ENCODE results near the gene LTBP1.

Gene LTBP1

GRCh38 chr2:33288011-33288410 lies 341.3 kb downstream of the LTBP1 start:
- no peak for TF ChIP-seq CTCF (IDR thresholded peaks at IDR 0.05; ENCODE audit: borderline replicate concordance, insufficient read depth, low read depth, low read length)
- no peak overlapping the region for H3K4me3 ChIP-seq (ENCODE audit: low read depth, low read length)

- H3K4me3 ChIP-seq (ENCODE audit: low read depth, low read length), result no peak overlapping the region
- TF ChIP-seq CTCF (IDR thresholded peaks at IDR 0.05; ENCODE audit: borderline replicate concordance, insufficient read depth, low read depth, low read length), result no peak
Observed at GRCh38 chr2:33289961-33290360, 343.2 kb downstream of the LTBP1 start.

- H3K4me3 ChIP-seq (ENCODE audit: low read depth, low read length), result no peak overlapping the region
- no peak for TF ChIP-seq CTCF (IDR thresholded peaks at IDR 0.05; ENCODE audit: borderline replicate concordance, insufficient read depth, low read depth, low read length)
Observed at GRCh38 chr2:33291278-33292013, 344.7 kb downstream of the LTBP1 start.

- TF ChIP-seq CTCF (IDR thresholded peaks at IDR 0.05; ENCODE audit: borderline replicate concordance, insufficient read depth, low read depth, low read length), result no peak
- H3K4me3 ChIP-seq (ENCODE audit: low read depth, low read length), result no peak overlapping the region
Observed at GRCh38 chr2:33292063-33292462, 345.3 kb downstream of the LTBP1 start.

GRCh38 chr2:33292981-33293595 lies 346.3 kb downstream of the LTBP1 start:
- H3K4me3 ChIP-seq (ENCODE audit: low read depth, low read length), result no peak overlapping the region
- TF ChIP-seq CTCF (IDR thresholded peaks at IDR 0.05; ENCODE audit: borderline replicate concordance, insufficient read depth, low read depth, low read length), result no peak

GRCh38 chr2:33298233-33298632 lies 351.5 kb downstream of the LTBP1 start:
- TF ChIP-seq CTCF (IDR thresholded peaks at IDR 0.05; ENCODE audit: borderline replicate concordance, insufficient read depth, low read depth, low read length), result no peak
- no peak overlapping the region for H3K4me3 ChIP-seq (ENCODE audit: low read depth, low read length)

- no peak overlapping the region for H3K4me3 ChIP-seq (ENCODE audit: low read depth, low read length)
- no peak for TF ChIP-seq CTCF (IDR thresholded peaks at IDR 0.05; ENCODE audit: borderline replicate concordance, insufficient read depth, low read depth, low read length)
Observed at GRCh38 chr2:33301355-33301754, 354.6 kb downstream of the LTBP1 start.

Measured in GM12875 (cell line).